T1000 (cell line): ENCODE results near the gene OSCP1.

Experiments
- DNase-seq: peaks from one replicate; lab custom pipeline; 2025; ENCODE audit warnings: mixed read lengths; lab: John Stamatoyannopoulos, UW

The OSCP1 gene

GRCh38 chr1:36402504-36402890, 47.8 kb downstream of the OSCP1 start:
- no peak for DNase-seq

DNA sequence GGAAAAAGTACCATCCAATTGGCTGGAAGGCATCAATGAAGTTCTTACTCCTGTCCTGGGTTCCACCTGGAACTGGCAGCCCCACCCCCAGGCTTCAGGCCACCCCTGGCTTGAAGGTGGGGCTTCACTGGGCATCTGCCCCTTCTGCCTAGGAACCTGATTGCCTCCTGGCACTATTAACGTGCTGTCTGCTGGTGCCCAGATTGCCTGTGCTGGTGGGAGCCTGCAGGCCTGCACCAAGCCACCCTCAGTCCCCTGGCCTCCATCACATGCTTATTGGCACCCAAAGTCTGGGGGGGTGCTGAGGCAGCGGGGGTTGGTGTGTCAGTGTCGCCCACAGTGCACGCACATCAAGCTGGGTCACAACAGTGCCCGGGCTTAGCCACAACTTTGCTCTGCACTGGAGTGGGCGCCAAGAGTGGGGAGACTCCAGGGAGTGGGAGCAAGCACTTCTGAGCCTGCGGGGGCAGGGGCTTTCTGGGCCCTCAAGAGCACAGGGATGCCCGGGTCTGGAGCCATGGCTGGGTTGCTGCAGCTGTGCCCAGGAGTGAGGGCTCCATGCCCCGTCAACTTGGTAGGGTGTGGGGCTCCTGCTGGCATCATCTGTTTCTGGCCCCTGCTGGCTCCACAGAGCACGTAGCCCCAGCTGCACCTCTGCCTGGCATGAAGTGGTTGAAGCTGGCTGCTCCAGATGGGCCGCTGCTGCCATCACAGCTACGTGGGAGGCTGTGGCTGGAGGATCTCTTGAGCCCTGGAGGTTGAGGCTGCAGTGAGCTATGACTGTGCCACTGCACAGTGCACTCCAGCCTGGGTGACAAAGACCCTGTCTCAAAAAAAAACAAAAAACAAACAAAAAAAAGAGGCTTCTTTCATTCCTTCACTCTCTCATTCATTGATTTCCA, 48.4 kb downstream of the OSCP1 start:
- no peak for DNase-seq

- peak; percentile 90 for DNase-seq
Measured at GRCh38 chr1:36400825-36401601, 49.2 kb downstream of the OSCP1 start.

GRCh38 chr1:36400514-36400824, 49.8 kb downstream of the OSCP1 start:
- no peak for DNase-seq

DNA sequence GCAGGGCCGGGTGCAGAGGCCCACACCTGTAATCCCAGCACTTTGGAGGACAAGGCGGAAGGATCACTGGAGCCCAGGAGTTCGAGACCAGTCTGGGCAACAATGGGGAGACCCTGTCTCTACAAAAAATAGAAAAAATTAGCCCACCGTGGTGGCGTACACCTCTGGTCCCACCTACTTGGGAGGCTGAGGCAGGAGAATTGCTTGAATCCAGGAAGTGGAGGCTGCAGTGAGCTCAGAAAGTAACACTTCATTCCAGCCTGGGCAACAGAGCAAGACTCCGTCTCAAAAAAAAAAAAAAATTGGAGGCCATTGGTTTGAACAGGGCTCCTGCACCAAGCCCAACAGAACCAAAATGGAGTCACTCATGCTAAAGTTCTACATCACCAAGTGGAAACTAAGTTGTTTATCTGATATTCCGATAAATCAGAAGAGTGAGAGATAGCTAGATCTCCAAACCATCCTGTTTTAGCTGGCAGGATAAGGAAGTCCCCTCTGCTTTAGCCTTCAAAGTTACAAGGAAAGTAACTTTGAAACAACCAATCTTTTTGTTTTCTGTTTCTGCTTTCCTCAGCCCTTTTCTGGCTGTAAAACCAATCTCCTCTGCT, 51.8 kb downstream of the OSCP1 start:
- DNase-seq = no peak

GRCh38 chr1:36397378-36398230, 52.6 kb downstream of the OSCP1 start, which contains the start of gene LSM10:
LSM10 (minus strand) TSS chr1:36397908; CDS start chr1:36394129, 3,779 bp downstream.
- DNase-seq = peak; percentile 85

DNA sequence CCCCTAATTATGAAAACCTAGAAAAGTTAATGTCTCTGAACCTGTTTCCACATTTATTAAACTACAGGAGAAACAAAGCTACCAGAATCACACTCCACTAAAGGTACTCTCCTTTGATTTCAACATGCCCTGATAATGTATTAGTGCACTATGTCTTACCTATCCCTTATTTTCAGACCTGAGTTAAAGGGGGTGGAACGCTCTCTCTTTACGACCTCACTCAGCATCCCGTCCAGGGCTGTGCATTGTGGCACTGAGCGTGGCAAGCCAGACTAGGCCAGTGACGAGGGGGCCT, 53.2 kb downstream of the OSCP1 start:
- no peak for DNase-seq

- DNase-seq = no peak
Measured at GRCh38 chr1:36396359-36396758, 53.9 kb downstream of the OSCP1 start.

- DNase-seq = no peak
Measured at GRCh38 chr1:36393686-36394085, 56.6 kb downstream of the OSCP1 start.

GRCh38 chr1:36392836-36393235, 57.4 kb downstream of the OSCP1 start:
- no peak for DNase-seq

DNA sequence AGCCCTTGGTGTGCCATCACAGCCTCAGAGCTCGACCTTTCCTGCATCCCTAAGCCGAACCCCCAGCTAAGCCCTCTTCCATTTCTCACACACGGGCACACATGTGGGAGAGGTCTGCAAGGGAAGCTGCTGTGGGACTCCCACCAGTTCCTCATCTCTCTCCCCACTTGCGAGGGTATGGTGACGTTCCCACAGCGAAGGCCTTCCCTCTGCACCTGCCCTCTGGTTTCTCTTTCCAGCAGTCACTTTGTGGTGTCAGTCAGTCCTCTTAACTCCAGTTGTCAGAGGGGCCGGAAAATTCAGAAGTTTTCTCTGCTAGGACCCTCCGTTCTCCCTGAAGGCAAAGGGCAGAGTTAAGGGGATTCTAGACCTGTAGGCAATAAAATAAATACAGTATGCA, 59.0 kb downstream of the OSCP1 start:
- no peak for DNase-seq

DNA sequence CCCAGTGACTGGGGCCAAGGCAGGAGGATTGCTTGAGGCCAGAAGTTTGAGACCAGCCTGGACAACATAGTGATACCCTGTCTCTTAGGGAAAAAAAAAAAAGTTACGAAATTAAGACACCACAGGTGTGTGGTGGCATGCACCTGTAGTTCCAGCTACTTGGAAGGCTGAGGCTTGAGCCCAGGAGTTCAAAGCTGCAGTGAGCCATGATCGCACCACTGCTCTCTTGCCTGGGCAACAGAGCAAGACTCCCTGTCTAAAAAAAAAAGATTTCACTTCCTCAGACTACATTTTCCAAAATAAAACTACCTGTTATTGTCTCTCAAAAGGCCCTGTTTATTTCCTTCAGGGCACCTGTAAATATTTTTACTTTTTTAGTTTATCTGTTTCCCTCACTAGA, 59.8 kb downstream of the OSCP1 start:
- no peak for DNase-seq

DNA sequence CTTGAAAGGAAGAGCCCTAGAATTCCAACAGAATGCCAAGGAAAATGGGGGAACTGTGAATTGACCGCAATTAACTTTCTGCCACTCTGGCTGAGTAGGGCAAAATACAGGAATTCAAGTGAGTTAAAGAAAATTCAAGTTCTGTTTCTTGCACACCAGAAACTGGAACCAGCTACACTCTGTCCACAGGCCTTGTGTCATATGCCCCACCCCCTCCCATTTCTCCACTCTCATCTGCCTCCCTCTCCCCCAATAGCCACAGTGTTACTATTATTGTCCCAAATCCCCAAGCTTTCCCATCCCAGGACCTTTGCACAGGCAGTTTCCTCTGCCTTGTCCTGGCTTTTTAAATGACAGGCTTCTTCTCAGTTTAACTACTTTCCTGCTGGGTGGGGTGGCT, 60.3 kb downstream of the OSCP1 start:
- no peak for DNase-seq

DNA sequence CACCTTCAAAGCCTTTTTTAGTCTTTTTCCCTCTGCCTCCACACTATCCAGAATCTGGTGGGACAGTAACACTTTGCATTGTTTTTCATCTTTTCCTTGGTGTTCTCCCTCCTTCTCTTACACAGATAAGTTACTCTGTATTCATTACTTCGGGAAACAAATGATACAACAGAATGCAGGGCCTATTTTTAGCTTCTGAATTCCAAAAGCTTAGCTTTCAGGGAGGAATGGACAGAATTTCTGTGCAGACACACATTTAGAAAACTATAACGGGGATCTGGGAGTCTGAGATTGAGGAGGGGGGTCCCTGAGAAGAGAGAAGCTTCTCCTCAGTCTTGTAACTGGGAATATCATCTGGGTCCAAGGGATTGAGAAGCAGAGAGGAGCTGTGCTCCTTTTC, 61.0 kb downstream of the OSCP1 start:
- DNase-seq = no peak

- DNase-seq = peak; percentile 15
Measured at GRCh38 chr1:36387141-36387949, 62.9 kb downstream of the OSCP1 start.

DNA sequence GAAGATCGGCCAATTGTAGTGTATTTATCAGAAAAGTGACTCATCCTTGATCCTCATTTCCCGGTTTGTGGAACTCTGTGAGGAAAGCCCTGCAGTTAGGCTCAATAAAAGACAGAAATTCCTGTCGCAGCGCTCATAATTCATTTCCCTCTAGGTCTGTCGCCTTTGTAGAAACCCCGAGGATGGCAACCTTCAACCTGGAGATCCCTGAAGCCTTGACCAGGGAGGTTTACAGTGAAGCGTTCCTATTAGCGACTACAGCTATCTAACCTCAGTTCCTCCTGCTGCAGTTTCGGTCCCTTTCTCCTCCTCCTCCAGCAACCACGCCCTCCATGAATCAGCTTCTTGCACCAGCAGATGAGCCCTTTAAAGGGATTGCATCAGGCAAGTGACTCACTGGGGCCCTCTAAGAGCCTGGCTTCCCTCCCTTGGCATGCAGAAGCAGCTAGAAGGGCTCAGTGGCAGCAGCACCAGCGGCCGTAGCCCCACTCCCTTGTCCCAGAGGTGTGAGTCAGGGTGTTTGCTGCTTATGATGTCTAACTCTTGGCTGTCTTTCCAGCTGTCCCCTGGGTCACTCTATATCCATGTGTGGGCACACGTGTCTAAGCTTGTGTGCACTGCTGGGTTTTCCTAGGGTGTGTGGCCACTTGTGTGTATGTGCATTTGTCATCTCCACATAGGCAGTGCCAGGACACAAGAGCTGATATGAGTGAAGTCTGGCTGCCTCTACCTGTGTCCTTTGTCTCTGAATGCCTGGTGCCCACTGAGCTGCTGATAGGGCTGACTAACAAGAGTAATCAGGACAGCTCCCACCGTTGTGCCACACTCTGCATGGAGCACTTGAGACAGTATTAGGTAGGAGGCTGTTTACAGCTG, 63.7 kb downstream of the OSCP1 start:
- peak; percentile 95 for DNase-seq

GRCh38 chr1:36385410-36386264, 64.6 kb downstream of the OSCP1 start, which contains the start of gene STK40:
STK40 (minus strand) TSS chr1:36385924; CDS start chr1:36361332, 24,592 bp downstream.
- peak; percentile 97 for DNase-seq

DNA sequence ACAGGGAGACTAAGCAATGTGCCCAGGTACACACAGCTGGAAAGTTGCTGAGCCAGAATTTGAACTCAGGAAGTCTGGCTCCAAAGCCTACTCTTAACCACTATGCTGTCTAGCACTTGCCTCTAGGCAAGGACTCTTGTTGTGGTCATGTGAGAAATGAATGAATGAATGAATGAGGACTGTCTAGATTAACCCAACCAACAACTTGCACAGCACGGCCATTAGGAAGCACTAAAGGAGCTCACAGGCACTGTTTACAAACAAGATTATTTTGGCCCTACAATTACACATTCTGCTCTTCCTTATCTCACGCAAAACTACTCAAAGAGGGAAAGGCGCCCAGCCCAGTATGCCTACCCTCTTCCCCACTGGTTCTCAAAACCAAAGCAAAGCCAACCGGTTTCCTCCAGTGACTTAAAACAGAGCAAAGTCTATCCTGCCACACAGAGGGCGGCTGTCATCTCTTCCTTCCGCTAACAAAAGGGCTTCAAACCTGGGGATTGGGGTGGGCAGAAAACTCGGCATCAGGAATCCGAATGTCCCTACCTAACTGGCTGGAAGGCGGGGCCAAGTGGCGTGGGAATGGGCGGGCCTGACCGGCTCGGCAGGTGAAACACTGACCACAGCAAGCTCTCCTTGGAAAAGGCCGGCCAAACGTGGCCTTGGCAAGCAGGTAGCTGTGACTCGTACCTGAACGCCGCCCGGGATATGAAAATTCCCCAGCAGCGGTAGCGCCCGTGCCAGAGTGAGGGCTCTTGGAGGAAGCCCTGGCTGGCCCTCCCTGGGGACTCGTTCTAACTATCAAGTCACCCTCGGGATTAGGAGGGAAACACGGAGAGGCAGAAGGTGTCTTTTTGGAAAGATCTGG, 65.5 kb downstream of the OSCP1 start:
- DNase-seq = no peak
